ENCODE data around the gene VPS37C.

VPS37C gene

DNA sequence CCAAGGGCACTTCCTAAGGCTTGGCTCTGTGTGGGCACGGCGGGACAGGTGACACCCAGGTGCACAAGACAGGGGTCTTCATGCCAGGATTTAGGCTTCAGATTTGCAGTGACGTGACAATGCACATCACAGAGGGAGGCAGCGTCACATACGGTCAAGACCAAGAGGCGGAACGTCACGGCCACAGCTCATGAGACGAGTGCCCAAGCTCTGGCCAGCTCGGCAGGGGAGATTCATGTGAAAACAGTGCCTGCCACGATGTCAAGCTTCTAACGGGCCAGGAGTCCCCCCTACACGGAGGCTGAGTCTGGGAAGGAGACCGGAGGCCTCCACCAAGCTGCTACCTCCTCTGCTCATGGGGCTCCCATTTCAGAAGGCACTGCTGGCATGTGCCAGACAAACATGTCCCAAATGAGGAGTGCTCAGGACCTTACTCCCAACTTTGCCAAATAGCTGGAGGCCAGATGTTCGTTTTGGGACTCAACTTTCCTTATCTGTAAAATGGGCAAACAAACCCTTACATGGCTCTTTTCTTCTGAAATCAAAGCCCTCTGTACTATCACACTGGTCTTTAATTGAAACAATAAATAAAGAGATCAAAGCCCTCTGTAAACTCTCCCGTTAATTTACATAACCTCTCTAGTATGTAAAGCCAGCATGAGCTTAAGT lies 16.6 kb downstream of the VPS37C start:
- H3K4me3 ChIP-seq (ENCODE audit: low read depth, low read length), result no peak overlapping the region
- TF ChIP-seq CTCF (IDR thresholded peaks at IDR 0.05; ENCODE audit: borderline replicate concordance, insufficient read depth, low read depth, low read length), result no peak

- no peak overlapping the region for H3K4me3 ChIP-seq (ENCODE audit: low read depth, low read length)
- no peak for TF ChIP-seq CTCF (IDR thresholded peaks at IDR 0.05; ENCODE audit: borderline replicate concordance, insufficient read depth, low read depth, low read length)
Measured at GRCh38 chr11:61142424-61142823, 18.8 kb downstream of the VPS37C start.

DNA sequence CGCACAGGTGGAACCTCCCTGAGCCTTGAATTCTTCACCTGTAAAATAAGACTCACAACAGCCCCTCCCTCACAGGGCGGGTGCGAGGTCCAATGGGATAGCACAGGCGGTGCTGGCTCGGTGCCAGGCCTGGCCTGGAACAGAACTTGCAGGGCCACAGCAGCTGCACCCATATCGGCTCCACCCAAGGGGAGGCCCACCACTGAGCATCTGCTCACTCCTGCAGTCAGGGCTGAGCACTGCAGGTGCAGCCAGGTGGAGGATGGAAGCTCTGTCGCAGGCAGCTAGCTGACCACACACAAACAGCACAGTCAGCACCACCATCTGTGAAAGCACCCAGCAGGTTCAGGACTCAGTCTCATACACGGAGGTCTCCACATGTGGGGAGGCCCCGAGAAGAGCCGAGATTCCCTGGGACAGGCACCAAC lies 19.6 kb downstream of the VPS37C start:
- no peak for TF ChIP-seq CTCF (IDR thresholded peaks at IDR 0.05; ENCODE audit: borderline replicate concordance, insufficient read depth, low read depth, low read length)

DNA sequence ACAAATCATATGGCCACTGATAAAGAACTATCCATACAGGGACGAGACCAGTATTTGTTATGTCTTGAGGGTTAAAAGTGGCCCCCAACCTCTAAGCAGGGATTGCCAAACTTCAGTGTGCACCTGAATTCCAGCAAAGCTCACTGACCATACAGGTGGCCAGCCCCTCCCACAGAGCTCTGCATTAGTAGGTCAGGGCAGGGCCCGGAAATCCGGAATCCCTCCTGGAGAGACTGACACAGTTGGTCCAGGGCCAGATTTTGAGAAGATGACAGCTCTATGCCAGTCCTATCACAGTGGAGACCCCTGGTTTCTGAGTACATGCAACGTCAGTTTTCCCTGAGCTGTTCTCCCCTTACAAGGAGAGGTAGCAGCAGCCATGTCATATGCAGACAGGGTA lies 20.8 kb downstream of the VPS37C start:
- H3K4me3 ChIP-seq (ENCODE audit: low read depth, low read length), result no peak overlapping the region
- no peak for TF ChIP-seq CTCF (IDR thresholded peaks at IDR 0.05; ENCODE audit: borderline replicate concordance, insufficient read depth, low read depth, low read length)

More for the DNA sequence above, 19.6 kb downstream of the VPS37C start:
- no peak overlapping the region for H3K4me3 ChIP-seq (ENCODE audit: low read depth, low read length)

DNA sequence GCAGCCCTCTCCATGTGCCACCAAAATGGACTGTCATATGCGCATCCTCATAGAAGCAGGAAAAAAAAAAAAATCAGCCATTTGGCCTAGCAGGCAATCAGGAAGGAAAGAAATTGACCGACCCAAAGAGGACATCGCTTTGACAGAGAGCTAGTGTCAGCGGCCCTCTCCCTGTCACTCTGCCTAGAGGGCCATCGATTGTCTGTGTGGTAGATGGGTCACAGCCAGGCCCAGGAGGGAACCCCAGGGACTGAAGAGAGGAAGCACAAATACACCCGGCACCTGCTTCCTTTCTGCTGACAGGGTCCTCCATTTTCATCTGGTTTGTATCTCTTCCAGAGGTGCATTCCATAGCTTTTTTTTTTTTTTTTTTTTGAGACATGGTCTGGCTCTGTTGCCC lies 21.8 kb downstream of the VPS37C start:
- H3K4me3 ChIP-seq (ENCODE audit: low read depth, low read length), result no peak overlapping the region
- TF ChIP-seq CTCF (IDR thresholded peaks at IDR 0.05; ENCODE audit: borderline replicate concordance, insufficient read depth, low read depth, low read length), result no peak

GRCh38 chr11:61138935-61139334 lies 22.3 kb downstream of the VPS37C start:
- no peak for TF ChIP-seq CTCF (IDR thresholded peaks at IDR 0.05; ENCODE audit: borderline replicate concordance, insufficient read depth, low read depth, low read length)
- no peak overlapping the region for H3K4me3 ChIP-seq (ENCODE audit: low read depth, low read length)

- H3K4me3 ChIP-seq (ENCODE audit: low read depth, low read length), result no peak overlapping the region
- no peak for TF ChIP-seq CTCF (IDR thresholded peaks at IDR 0.05; ENCODE audit: borderline replicate concordance, insufficient read depth, low read depth, low read length)
Measured at GRCh38 chr11:61134801-61135257, 26.4 kb downstream of the VPS37C start.
